ENCODE measurements around the gene SUDS3.

The SUDS3 gene

DNA sequence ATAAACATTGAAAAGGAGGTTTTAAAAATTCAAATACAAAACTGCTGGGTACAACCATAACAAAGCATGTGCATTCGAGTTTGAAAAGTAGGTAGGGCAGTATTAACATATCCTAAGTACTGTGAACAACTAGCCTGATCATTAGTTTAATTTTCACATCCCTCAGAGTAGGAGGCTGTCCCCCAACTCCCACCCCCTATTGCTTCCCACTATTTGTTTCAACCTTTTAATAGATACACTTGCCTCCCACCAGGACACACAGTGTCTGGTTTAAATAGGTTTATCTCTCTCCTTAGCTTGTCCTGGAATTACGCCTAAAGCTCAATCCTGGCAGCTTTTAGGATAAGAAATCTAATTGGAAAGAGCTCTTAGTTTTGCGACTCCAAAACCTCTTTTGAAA is 5.8 kb upstream of the SUDS3 start:
- TF ChIP-seq, protein P1, sequence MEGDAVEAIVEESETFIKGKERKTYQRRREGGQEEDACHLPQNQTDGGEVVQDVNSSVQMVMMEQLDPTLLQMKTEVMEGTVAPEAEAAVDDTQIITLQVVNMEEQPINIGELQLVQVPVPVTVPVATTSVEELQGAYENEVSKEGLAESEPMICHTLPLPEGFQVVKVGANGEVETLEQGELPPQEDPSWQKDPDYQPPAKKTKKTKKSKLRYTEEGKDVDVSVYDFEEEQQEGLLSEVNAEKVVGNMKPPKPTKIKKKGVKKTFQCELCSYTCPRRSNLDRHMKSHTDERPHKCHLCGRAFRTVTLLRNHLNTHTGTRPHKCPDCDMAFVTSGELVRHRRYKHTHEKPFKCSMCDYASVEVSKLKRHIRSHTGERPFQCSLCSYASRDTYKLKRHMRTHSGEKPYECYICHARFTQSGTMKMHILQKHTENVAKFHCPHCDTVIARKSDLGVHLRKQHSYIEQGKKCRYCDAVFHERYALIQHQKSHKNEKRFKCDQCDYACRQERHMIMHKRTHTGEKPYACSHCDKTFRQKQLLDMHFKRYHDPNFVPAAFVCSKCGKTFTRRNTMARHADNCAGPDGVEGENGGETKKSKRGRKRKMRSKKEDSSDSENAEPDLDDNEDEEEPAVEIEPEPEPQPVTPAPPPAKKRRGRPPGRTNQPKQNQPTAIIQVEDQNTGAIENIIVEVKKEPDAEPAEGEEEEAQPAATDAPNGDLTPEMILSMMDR (IDR thresholded peaks at IDR 0.05; ENCODE audit: extremely low read depth, missing control alignments): no peak
- no peak for DNase-seq (ENCODE audit: low spot score)

DNA sequence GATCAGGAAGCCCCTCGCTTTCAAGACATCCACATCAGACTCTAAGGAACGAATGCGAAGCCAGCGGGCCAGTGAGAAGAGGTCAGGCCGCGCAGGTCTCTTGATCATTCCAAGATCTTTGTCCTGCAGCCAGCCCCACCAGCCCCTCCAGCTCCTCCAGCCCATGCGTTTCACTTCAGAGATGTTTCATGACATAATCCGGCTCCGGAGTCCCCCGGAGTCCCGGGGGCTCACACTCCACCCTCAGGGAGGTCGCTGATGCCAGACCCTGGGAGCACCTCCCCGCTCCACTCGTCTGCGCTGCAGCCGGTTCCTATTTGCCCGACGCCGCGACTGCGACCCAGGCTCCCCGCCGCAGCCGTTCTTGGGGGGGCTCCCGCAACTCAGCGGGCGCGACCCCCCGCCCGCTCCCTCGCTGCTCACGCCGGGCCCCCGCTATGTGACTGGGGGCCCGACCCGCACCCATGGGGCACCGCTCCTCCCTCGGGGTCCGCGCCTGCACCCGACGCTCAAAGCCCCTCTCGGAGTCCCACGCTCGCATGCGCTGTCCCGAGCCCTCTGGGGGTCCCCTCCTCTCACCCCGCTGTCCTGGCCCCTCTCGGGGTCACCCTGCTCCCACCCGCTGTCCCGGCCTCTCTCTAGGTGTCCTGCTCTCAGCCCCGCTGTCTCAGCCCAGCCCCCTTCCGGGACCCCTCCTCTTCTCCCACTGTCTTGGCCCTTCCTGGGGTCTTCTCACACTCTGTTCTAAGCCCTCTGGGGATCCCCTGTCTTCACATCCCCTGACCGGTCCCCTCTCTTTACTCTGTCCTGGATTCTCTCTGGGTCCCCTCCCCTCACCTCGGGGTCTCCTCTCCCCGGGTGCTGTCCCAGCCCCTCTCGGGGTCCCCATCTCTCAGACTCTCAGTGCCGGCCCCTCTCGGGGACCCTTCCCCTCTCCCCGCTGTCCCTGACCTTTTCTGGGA is 4.8 kb upstream of the SUDS3 start:
- TF ChIP-seq, protein P1 (IDR thresholded peaks at IDR 0.05; ENCODE audit: extremely low read depth, missing control alignments): no peak
- DNase-seq (ENCODE audit: low spot score): peak; percentile 25

DNA sequence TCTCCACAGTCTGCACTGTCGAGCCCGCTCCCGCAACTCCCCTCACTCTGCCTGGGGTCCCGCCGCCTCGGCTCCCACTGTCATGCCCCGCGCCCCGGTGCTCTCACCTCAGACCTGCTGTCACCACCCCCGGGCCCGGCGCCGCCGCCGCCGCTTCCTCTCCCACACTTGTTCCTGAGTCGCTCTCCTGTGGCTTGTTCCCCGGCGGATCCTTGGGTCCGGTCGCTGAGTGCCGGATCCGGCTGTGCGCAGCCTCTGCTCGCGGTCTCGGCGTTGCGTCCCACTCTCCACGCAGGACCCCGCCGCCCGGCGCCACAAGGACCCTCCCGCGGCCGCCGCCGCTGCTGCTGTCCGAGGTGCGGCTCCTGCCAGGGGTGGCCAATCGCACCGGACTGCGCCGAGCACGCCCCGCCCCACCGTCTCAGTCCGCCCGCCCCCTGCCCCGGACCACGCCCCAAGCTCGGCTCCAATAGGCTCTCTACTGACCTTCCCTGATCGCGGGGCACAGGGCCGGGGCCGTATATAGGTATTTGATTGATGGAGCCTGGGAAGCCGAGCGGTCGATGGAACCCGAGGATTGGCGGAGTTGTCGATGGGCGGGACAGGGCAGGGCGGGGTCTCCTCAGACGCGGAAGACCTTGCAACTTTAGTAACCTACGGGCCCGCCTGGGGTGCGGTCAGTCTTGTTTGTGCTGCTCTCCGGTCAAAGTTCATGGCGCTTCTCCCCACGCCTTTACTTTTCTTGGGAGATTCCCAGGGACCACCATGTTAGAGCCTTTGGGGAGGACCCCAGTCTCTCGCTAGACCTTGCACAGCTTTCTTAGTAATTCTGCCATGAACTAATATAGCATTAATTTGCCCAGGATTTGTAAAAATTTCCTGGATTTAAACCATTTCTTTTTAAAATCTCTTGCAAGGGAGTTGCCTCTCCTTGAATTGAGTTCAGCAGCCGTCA is 3.5 kb upstream of the SUDS3 start, which contains the start of gene TAOK3:
TSS of gene TAOK3 (minus strand) at position 367 of the 955 bp plus-strand sequence. CDS start 117,340 bp downstream, outside the sequence.
- peak; percentile 98 for DNase-seq (ENCODE audit: low spot score)
- TF ChIP-seq, protein P1 (IDR thresholded peaks at IDR 0.05; ENCODE audit: extremely low read depth, missing control alignments): no peak

DNA sequence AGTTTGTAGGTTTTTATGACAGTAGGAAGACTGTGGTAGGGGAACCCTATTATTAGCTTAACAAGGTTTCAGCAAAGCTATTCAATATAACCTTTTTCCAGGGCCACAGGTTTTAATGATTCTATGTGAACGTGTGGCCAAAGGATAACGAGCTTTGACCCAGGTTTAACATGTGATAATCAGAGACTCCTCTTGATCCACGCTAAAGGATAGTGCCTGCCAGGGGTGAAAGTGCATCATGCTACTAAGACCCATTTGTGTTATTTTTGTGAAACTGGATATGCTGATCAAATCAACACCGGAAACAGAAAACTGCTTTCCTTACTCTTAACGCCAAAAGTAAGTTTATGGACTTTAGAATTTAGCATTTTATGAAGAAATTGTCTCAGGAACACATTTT is 2.7 kb upstream of the SUDS3 start:
- no peak for DNase-seq (ENCODE audit: low spot score)
- TF ChIP-seq, protein P1 (IDR thresholded peaks at IDR 0.05; ENCODE audit: extremely low read depth, missing control alignments): no peak

DNA sequence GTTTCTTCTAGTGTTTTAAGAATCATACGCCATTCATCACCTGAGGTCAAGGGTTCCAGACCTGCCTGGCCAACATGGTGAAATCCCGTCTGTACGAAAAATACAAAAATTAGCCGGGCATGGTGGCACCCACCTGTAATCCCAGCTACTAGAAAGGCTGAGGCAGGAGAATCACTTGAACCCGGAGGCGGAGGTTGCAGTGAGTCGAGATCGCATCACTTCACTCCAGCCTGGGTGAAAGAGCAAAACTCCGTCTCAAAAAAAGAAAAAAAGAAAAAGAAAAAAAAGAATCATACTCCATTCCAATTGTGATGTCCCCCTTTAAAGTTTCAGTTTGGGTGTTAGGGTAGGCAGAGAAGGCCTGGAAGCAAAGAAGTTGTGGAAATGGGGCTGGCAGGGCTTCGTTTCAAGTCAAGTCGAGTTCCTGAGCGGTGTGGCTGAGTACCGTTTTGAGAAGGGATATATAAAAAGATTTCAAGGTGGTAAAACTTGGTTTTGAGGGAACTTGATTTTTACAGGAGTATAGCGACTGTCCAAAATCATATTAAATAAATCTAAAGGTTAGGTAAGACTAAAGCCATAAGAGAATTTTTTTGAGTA is 2.1 kb upstream of the SUDS3 start:
- TF ChIP-seq, protein P1 (IDR thresholded peaks at IDR 0.05; ENCODE audit: extremely low read depth, missing control alignments): no peak

DNA sequence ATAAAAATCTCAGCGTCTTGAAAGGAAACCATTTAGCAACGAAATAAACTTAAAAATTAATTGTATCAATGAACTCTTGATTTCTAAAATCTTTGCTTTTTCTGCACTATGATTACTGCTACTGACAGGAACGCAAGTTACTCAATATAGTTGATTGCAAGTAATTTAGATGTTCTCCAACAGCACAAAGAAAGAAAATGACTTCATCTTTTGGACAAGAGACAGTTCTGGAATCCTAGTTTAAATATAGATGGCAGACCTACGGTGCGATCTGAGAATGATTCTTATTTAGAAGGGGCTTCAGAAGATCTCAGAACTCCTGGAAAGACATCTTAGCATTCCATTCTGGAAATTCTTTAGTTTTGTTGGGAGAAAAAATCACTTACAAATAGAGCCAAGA is 1.4 kb upstream of the SUDS3 start:
- no peak for DNase-seq (ENCODE audit: low spot score)

More for the DNA sequence above, 2.1 kb upstream of the SUDS3 start:
- DNase-seq (ENCODE audit: low spot score): no peak

More for the DNA sequence above, 1.4 kb upstream of the SUDS3 start:
- TF ChIP-seq, protein P1 (IDR thresholded peaks at IDR 0.05; ENCODE audit: extremely low read depth, missing control alignments): no peak

Measured in GM20000 (cell line).